ENCODE data around the gene ZSWIM6.

DNA sequence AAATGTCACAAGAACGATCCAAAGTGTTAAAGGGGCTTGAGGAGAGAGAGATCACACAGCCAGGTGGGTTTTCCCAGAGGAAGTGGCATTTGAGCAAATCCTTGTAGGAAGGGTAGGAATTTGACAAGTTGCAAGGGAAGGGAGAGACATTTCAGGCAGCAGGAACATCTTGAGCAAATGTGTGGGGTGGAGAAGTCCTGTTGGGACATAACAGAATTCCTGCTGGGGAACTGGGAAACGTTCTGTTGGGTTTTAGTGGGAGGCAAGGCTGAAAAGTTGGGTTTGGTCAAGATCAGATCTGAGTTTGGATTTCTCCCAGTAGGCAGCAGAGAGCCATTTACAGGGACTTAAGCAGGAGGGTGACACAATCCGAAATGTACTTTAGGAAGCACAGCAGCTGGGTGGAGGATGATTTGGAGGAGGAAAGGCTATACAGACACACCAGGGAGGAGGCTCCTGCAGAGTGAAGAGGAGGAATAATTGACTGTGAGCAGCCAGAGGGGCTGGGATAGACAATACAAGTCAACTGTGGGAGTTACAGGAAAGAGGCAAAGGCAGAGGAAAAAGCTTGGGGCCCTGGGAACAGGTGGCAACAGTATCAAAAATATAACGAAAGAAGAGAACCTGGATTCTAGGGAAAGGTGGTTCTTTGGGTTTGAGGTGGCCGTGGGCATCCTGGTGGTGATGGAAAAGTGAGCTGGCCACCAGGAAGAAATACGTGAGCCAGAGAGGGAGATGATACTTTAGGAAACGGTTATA lies 3.1 kb upstream of the ZSWIM6 start:
- TF ChIP-seq, protein P1, sequence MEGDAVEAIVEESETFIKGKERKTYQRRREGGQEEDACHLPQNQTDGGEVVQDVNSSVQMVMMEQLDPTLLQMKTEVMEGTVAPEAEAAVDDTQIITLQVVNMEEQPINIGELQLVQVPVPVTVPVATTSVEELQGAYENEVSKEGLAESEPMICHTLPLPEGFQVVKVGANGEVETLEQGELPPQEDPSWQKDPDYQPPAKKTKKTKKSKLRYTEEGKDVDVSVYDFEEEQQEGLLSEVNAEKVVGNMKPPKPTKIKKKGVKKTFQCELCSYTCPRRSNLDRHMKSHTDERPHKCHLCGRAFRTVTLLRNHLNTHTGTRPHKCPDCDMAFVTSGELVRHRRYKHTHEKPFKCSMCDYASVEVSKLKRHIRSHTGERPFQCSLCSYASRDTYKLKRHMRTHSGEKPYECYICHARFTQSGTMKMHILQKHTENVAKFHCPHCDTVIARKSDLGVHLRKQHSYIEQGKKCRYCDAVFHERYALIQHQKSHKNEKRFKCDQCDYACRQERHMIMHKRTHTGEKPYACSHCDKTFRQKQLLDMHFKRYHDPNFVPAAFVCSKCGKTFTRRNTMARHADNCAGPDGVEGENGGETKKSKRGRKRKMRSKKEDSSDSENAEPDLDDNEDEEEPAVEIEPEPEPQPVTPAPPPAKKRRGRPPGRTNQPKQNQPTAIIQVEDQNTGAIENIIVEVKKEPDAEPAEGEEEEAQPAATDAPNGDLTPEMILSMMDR (conservative IDR thresholded peaks at IDR 0.05; ENCODE audit: low read depth, low read length): no peak
- TF ChIP-seq FOS (IDR thresholded peaks at IDR 0.05; ENCODE audit: low read depth, low read length): no peak
- TF ChIP-seq RCOR1 (IDR thresholded peaks at IDR 0.05; ENCODE audit: insufficient replicate concordance, low read length): no peak
- no peak for TF ChIP-seq POLR2A (IDR thresholded peaks at IDR 0.05; ENCODE audit: low read depth, low read length)
- no peak for TF ChIP-seq MAFK (IDR thresholded peaks at IDR 0.05; ENCODE audit: low read depth, low read length)
- no peak for TF ChIP-seq RAD21 (IDR thresholded peaks at IDR 0.05; ENCODE audit: low read length)
- TF ChIP-seq CEBPB (IDR thresholded peaks at IDR 0.05; ENCODE audit: low read depth, low read length): no peak
- TF ChIP-seq SMC3 (IDR thresholded peaks at IDR 0.05; ENCODE audit: low read depth, low read length): no peak
- no peak for TF ChIP-seq MXI1 (IDR thresholded peaks at IDR 0.05; ENCODE audit: borderline replicate concordance, low read depth, low read length)
- TF ChIP-seq, protein P2, sequence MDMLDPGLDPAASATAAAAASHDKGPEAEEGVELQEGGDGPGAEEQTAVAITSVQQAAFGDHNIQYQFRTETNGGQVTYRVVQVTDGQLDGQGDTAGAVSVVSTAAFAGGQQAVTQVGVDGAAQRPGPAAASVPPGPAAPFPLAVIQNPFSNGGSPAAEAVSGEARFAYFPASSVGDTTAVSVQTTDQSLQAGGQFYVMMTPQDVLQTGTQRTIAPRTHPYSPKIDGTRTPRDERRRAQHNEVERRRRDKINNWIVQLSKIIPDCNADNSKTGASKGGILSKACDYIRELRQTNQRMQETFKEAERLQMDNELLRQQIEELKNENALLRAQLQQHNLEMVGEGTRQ (IDR thresholded peaks at IDR 0.05; ENCODE audit: low read depth, low read length): no peak
- no peak for TF ChIP-seq RFX5 (IDR thresholded peaks at IDR 0.05; ENCODE audit: low read depth, low read length)
- TF ChIP-seq, protein P3, sequence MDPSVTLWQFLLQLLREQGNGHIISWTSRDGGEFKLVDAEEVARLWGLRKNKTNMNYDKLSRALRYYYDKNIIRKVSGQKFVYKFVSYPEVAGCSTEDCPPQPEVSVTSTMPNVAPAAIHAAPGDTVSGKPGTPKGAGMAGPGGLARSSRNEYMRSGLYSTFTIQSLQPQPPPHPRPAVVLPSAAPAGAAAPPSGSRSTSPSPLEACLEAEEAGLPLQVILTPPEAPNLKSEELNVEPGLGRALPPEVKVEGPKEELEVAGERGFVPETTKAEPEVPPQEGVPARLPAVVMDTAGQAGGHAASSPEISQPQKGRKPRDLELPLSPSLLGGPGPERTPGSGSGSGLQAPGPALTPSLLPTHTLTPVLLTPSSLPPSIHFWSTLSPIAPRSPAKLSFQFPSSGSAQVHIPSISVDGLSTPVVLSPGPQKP (IDR thresholded peaks at IDR 0.05; ENCODE audit: borderline replicate concordance, low read depth, low read length): no peak
